ENCODE results near the gene PHYH. TPM values are rescaled to one million over a fixed set of nuclear protein-coding genes. Genes with fewer than 3 reads are reported as not detected.
"Not testable (repeated sequence)": the region's sequence is repeated elsewhere in the genome, so short reads cannot be mapped to it uniquely, and the experiment has no call there.

Gene PHYH
- total RNA-seq, 1 donor from 2014 or later, result 20.0 TPM

- Mint-ChIP-seq H3K4me1 (ENCODE audit: low read depth) (peaks cover 13% of the 10 kb centered on the region), H3K9me3 (no peaks in the 10 kb centered on the region), H3K36me3 (ENCODE audit: low read depth) (peaks cover 55% of the 10 kb centered on the region), H3K4me3 (ENCODE audit: low read depth) (no peak overlapping the region), H3K27me3 (ENCODE audit: low read depth) (no peaks in the 10 kb centered on the region), H3K27ac (no peak overlapping the region)
- intact Hi-C loops (cut with micrococcal nuclease), result no loop called here
- DNase-seq (ENCODE audit: low spot score), result no peak
These were observed 36.0 kb upstream of the PHYH start for GRCh38 chr10:13335881-13336280.

GRCh38 chr10:13334556-13334955 lies 34.7 kb upstream of the PHYH start:
- peaks cover 62% of the 10 kb centered on the region for H3K36me3 Mint-ChIP-seq (ENCODE audit: low read depth)
- H3K4me3 Mint-ChIP-seq (ENCODE audit: low read depth), result no peak overlapping the region
- no peaks in the 10 kb centered on the region for H3K9me3 Mint-ChIP-seq
- peaks cover 5% of the 10 kb centered on the region for H3K4me1 Mint-ChIP-seq (ENCODE audit: low read depth)
- no peak for DNase-seq (ENCODE audit: low spot score)
- H3K27ac Mint-ChIP-seq, result no peak overlapping the region
- H3K27me3 Mint-ChIP-seq (ENCODE audit: low read depth), result no peaks in the 10 kb centered on the region
- intact Hi-C loops (cut with micrococcal nuclease), result no loop called here

GRCh38 chr10:13331646-13332045 lies 31.8 kb upstream of the PHYH start:
- no peaks in the 10 kb centered on the region for H3K4me1 Mint-ChIP-seq (ENCODE audit: low read depth)
- H3K9me3 Mint-ChIP-seq, result no peaks in the 10 kb centered on the region
- no peak for DNase-seq (ENCODE audit: low spot score)
- intact Hi-C loops (cut with micrococcal nuclease), result no loop called here
- no peak overlapping the region for H3K4me3 Mint-ChIP-seq (ENCODE audit: low read depth)
- H3K27ac Mint-ChIP-seq, result no peak overlapping the region
- H3K27me3 Mint-ChIP-seq (ENCODE audit: low read depth), result no peaks in the 10 kb centered on the region
- H3K36me3 Mint-ChIP-seq (ENCODE audit: low read depth), result peaks cover 66% of the 10 kb centered on the region

- peaks cover 69% of the 10 kb centered on the region for H3K36me3 Mint-ChIP-seq (ENCODE audit: low read depth)
- DNase-seq (ENCODE audit: low spot score); H3K27ac Mint-ChIP-seq; H3K9me3 Mint-ChIP-seq; intact Hi-C loops (cut with micrococcal nuclease); H3K4me1 Mint-ChIP-seq (ENCODE audit: low read depth); H3K4me3 Mint-ChIP-seq (ENCODE audit: low read depth); H3K27me3 Mint-ChIP-seq (ENCODE audit: low read depth): not testable (repeated sequence)
These were observed 31.1 kb upstream of the PHYH start for GRCh38 chr10:13330980-13331379.

- H3K36me3 Mint-ChIP-seq (ENCODE audit: low read depth), result peaks cover 77% of the 10 kb centered on the region
- no peaks in the 10 kb centered on the region for H3K27me3 Mint-ChIP-seq (ENCODE audit: low read depth)
- intact Hi-C loops (cut with micrococcal nuclease), result no loop called here
- H3K4me1 Mint-ChIP-seq (ENCODE audit: low read depth), result no peaks in the 10 kb centered on the region
- no peak for DNase-seq (ENCODE audit: low spot score)
- no peak overlapping the region for H3K27ac Mint-ChIP-seq
- H3K4me3 Mint-ChIP-seq (ENCODE audit: low read depth), result no peak overlapping the region
- no peaks in the 10 kb centered on the region for H3K9me3 Mint-ChIP-seq
These were observed 29.7 kb upstream of the PHYH start for GRCh38 chr10:13329565-13329964.

GRCh38 chr10:13328613-13329012 lies 28.7 kb upstream of the PHYH start:
- intact Hi-C loops (cut with micrococcal nuclease), result no loop called here
- Mint-ChIP-seq H3K27me3 (ENCODE audit: low read depth) (no peaks in the 10 kb centered on the region), H3K4me1 (ENCODE audit: low read depth) (no peaks in the 10 kb centered on the region), H3K4me3 (ENCODE audit: low read depth) (no peak overlapping the region), H3K36me3 (ENCODE audit: low read depth) (peaks cover 78% of the 10 kb centered on the region), H3K9me3 (no peaks in the 10 kb centered on the region), H3K27ac (no peak overlapping the region)
- DNase-seq (ENCODE audit: low spot score), result no peak

- H3K9me3 Mint-ChIP-seq, result no peaks in the 10 kb centered on the region
- intact Hi-C loops (cut with micrococcal nuclease), result no loop called here
- no peaks in the 10 kb centered on the region for H3K4me1 Mint-ChIP-seq (ENCODE audit: low read depth)
- H3K36me3 Mint-ChIP-seq (ENCODE audit: low read depth), result peaks cover 76% of the 10 kb centered on the region
- no peak for DNase-seq (ENCODE audit: low spot score)
- H3K4me3 Mint-ChIP-seq (ENCODE audit: low read depth), result no peak overlapping the region
- no peak overlapping the region for H3K27ac Mint-ChIP-seq
- no peaks in the 10 kb centered on the region for H3K27me3 Mint-ChIP-seq (ENCODE audit: low read depth)
These were observed 28.3 kb upstream of the PHYH start for GRCh38 chr10:13328126-13328525.

- peaks cover 79% of the 10 kb centered on the region for H3K36me3 Mint-ChIP-seq (ENCODE audit: low read depth)
- intact Hi-C loops (cut with micrococcal nuclease), result no loop called here
- no peaks in the 10 kb centered on the region for H3K4me1 Mint-ChIP-seq (ENCODE audit: low read depth)
- no peak for DNase-seq (ENCODE audit: low spot score)
- H3K27ac Mint-ChIP-seq, result no peak overlapping the region
- no peaks in the 10 kb centered on the region for H3K9me3 Mint-ChIP-seq
- H3K27me3 Mint-ChIP-seq (ENCODE audit: low read depth), result no peaks in the 10 kb centered on the region
- no peak overlapping the region for H3K4me3 Mint-ChIP-seq (ENCODE audit: low read depth)
These were observed 27.7 kb upstream of the PHYH start for GRCh38 chr10:13327534-13327933.

GRCh38 chr10:13322615-13323148 lies 22.8 kb upstream of the PHYH start:
- H3K4me3 Mint-ChIP-seq (ENCODE audit: low read depth), result no peak overlapping the region
- H3K4me1 Mint-ChIP-seq (ENCODE audit: low read depth), result no peaks in the 10 kb centered on the region
- H3K9me3 Mint-ChIP-seq, result no peaks in the 10 kb centered on the region
- intact Hi-C loops (cut with micrococcal nuclease), result no loop called here
- no peak overlapping the region for H3K27ac Mint-ChIP-seq
- no peaks in the 10 kb centered on the region for H3K27me3 Mint-ChIP-seq (ENCODE audit: low read depth)
- DNase-seq (ENCODE audit: low spot score), result no peak
- peaks cover 63% of the 10 kb centered on the region for H3K36me3 Mint-ChIP-seq (ENCODE audit: low read depth)

- Mint-ChIP-seq H3K4me3 (ENCODE audit: low read depth) (no peak overlapping the region), H3K4me1 (ENCODE audit: low read depth) (no peaks in the 10 kb centered on the region), H3K9me3 (no peaks in the 10 kb centered on the region), H3K36me3 (ENCODE audit: low read depth) (peaks cover 60% of the 10 kb centered on the region), H3K27me3 (ENCODE audit: low read depth) (no peaks in the 10 kb centered on the region), H3K27ac (peak overlapping the region; percentile 31)
- intact Hi-C loops (cut with micrococcal nuclease), result no loop called here
- no peak for DNase-seq (ENCODE audit: low spot score)
These were observed 21.7 kb upstream of the PHYH start for GRCh38 chr10:13321576-13321975.

- Mint-ChIP-seq H3K27ac (no peak overlapping the region), H3K4me3 (ENCODE audit: low read depth) (no peak overlapping the region), H3K4me1 (ENCODE audit: low read depth) (no peaks in the 10 kb centered on the region), H3K36me3 (ENCODE audit: low read depth) (peaks cover 38% of the 10 kb centered on the region), H3K9me3 (no peaks in the 10 kb centered on the region), H3K27me3 (ENCODE audit: low read depth) (no peaks in the 10 kb centered on the region)
- intact Hi-C loops (cut with micrococcal nuclease), result no loop called here
- DNase-seq (ENCODE audit: low spot score), result no peak
These were observed 19.3 kb upstream of the PHYH start for GRCh38 chr10:13319166-13319565.

- peaks cover 27% of the 10 kb centered on the region for H3K36me3 Mint-ChIP-seq (ENCODE audit: low read depth)
- intact Hi-C loops (cut with micrococcal nuclease), result no loop called here
- H3K27me3 Mint-ChIP-seq (ENCODE audit: low read depth), result no peaks in the 10 kb centered on the region
- no peaks in the 10 kb centered on the region for H3K9me3 Mint-ChIP-seq
- DNase-seq (ENCODE audit: low spot score), result no peak
- no peak overlapping the region for H3K27ac Mint-ChIP-seq
- H3K4me3 Mint-ChIP-seq (ENCODE audit: low read depth), result no peak overlapping the region
- H3K4me1 Mint-ChIP-seq (ENCODE audit: low read depth), result no peaks in the 10 kb centered on the region
These were observed 17.6 kb upstream of the PHYH start for GRCh38 chr10:13317474-13317873.

GRCh38 chr10:13316635-13317311 lies 16.9 kb upstream of the PHYH start:
- H3K27me3 Mint-ChIP-seq (ENCODE audit: low read depth), result no peaks in the 10 kb centered on the region
- H3K27ac Mint-ChIP-seq, result no peak overlapping the region
- no peaks in the 10 kb centered on the region for H3K9me3 Mint-ChIP-seq
- intact Hi-C loops (cut with micrococcal nuclease), result no loop called here
- no peak overlapping the region for H3K4me3 Mint-ChIP-seq (ENCODE audit: low read depth)
- no peak for DNase-seq (ENCODE audit: low spot score)
- no peaks in the 10 kb centered on the region for H3K4me1 Mint-ChIP-seq (ENCODE audit: low read depth)
- H3K36me3 Mint-ChIP-seq (ENCODE audit: low read depth), result peaks cover 21% of the 10 kb centered on the region

- DNase-seq (ENCODE audit: low spot score), result no peak
- Mint-ChIP-seq H3K27ac (no peak overlapping the region), H3K36me3 (ENCODE audit: low read depth) (peaks cover 16% of the 10 kb centered on the region), H3K27me3 (ENCODE audit: low read depth) (no peaks in the 10 kb centered on the region), H3K9me3 (no peaks in the 10 kb centered on the region), H3K4me3 (ENCODE audit: low read depth) (no peak overlapping the region), H3K4me1 (ENCODE audit: low read depth) (no peaks in the 10 kb centered on the region)
- intact Hi-C loops (cut with micrococcal nuclease), result no loop called here
These were observed 15.5 kb upstream of the PHYH start for GRCh38 chr10:13315361-13315760.
